ENCODE measurements around the gene ZNF134. TPM values are rescaled to one million over a fixed set of nuclear protein-coding genes. Genes with fewer than 3 reads are reported as not detected.

Gene ZNF134
- total RNA-seq, 2 donors from 2014 or later, result 7.4 to 9.0 TPM

DNA sequence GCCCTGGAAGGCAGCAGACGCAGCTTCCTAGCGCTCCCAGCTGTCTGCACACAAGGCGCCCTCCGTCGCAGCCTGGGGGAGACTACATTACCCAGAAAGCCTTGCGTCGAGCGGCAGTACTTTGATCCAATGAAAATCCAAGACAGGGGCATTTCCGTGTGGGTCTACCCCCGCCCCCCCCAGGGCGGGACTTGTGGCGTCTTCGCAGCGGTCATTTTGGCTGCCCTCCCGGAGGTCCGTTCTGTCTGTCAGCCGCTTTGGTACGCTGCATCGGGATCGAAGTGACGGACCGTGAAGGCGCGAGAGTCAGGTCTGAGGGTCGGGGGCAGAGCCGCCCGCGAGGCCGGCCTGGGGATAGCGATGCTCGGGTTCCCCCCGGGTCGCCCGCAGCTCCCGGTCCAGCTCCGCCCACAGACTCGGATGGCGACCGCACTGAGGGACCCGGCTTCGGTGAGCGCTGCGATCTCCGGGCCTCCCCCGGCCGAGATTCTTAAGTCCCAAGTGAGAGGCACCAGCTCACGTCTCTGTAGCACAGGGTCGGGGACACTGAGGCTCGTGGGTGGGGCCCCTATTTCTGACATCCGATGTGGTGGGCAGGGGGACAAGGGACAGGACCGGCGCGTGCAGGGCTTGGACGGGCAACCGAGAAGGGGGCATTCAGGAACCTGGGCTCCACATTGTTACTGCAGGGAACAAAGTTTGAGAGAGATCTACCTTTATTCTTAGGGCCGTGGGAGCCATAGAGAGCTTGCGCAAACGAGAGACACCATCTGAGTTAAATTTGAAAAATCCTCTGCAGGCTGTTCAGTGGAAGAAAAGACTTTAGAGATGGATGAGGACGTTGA, 19.2 kb downstream of the ZNF134 start, which contains the start of gene ZNF211:
Gene ZNF211 (plus strand): TSS at position 182 of the 845 bp plus-strand sequence. CDS start 179 bp downstream, at position 361.
- DNase-seq (peak; percentile 93 to 96), ATAC-seq (peak; percentile 100)
- intact Hi-C loops (cut with DNase I, micrococcal nuclease), result no loop called here

DNA sequence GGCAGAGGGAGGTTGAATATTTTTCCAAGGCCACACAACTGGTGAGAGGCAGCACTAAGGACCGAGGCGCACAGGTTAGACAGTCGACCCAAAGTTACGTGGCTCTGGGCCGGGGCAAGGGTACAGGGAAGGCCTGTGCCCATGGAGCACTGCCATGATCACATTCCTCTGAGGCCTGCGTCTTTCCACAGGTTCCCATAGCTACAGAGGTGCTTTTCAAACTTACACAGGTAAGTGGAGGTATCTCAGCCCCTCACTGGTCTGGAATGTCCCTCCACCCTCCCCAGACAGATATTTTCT, 19.7 kb downstream of the ZNF134 start:
- no peak for DNase-seq
- intact Hi-C loops (cut with DNase I, micrococcal nuclease), result no loop called here
- no peak for ATAC-seq

DNA sequence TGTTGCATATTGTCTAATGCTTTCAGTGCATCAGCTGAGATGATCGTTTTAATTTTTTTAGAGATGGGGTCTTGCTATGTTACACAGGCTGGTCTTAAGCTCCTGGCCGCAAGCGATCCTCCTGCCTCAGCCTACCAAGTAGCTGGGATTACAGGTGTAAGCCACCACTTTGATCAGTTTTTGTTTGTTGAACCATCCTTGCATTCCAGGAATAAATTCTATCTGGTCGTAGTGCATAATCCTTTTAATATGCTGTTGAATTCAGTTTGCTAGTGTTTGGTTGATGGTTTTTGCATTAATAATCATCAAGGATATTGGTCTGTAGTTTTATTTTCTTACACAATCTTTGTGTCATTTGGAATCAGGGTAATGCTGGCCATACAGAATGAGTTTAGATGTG, 23.3 kb downstream of the ZNF134 start:
- ATAC-seq (no peak), DNase-seq (no peak)
- intact Hi-C loops (cut with DNase I, micrococcal nuclease), result no loop called here

DNA sequence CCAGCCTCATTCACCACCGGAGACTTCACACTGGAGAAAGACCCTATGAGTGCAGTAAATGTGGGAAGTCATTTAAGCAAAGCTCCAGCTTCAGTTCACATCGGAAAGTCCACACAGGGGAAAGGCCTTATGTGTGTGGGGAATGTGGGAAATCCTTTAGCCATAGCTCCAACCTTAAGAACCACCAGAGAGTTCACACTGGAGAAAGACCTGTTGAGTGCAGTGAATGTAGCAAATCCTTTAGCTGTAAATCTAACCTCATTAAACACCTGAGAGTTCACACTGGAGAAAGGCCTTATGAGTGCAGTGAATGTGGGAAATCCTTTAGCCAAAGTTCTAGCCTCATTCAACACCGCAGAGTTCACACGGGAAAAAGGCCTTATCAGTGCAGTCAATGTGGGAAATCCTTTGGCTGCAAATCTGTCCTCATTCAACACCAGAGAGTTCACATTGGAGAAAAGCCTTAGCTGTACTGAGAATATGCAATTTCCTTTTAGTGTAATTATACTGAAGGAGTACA, 27.7 kb downstream of the ZNF134 start:
- intact Hi-C loops (cut with DNase I, micrococcal nuclease), result no loop called here
- DNase-seq, result no peak
- no peak for ATAC-seq

DNA sequence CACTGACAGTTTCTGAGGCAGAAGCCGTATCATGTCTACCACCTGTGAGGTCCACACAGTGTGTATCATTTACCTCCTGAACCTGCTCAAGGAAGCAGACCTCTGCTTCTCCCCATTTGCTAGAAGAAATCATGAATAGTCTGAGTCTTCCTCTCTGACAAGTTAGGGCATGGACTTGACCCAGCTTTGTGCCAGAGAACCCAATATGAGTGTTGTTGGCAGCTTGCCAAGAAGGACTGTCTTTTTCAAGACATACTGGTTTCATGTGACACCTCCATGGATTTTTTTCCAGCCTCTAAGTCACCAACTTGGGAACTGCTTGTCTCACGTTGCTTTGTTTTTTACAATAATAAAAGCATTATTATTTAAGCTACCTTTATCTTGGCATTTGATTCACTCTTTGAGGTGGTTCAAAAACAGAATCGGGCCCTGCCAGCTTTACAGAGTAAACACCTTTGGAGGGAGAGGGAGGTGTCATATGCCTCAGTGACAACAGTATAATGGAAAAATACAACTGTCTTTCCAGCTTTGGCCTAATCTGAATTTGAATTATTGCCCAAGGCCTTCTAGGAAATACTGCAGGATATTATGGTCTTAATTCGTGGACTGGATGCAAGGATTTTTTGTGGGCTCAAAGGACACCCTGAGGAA, 28.5 kb downstream of the ZNF134 start:
- intact Hi-C loops (cut with DNase I, micrococcal nuclease), result no loop called here
- DNase-seq, result no peak
- no peak for ATAC-seq

DNA sequence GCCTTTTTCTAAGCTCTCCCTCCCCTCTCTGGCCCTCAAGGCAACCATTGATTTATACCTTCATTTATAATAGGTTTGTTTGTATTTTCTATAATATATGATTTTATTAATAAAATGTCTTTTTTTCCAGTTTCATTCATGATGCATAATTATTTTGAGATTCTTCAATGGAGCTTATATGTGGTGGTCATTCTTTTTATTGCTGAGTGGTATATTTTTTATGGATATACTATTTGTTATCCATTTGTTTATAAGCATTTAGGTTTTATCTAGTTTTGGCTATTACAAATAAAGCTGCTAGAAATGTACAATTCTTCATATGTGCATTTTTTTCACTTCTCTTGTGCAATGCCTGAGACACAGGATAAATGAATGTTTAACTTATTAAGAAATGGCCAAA, 29.7 kb downstream of the ZNF134 start:
- intact Hi-C loops (cut with DNase I, micrococcal nuclease), result no loop called here
- DNase-seq, result no peak
- ATAC-seq, result no peak

DNA sequence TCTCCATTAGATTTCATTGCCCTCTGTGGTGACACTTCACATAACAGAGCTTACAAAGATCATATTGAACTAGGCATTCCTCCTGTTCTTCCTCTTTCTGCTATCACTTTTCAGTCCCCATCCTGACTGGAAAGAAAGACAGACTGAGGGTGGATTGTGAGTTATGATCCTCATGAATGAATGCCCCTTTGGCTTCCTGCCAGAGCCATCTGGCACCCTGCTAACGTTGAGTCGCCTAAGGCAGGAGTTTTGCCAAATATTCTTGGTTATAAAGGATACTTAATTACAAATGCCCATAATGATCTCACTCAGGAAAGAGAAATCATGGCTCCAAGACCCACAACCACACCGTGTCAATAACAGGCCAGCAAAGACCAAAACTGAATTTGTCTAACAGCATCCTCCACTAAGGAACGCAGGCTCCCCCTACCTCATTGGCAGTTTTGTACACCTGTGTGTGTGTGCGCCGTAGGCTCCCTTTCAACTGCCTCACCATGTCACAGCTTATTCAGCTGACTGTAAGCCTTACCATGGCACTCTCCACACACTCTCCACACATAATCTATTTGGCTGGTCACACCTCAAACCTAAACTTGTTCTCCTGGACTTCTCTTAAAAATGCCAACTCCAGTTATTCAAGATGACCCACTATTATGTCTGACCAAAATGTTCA, 34.4 kb downstream of the ZNF134 start:
- intact Hi-C loops (cut with DNase I, micrococcal nuclease), result no loop called here
- DNase-seq, result no peak
- no peak for ATAC-seq

DNA sequence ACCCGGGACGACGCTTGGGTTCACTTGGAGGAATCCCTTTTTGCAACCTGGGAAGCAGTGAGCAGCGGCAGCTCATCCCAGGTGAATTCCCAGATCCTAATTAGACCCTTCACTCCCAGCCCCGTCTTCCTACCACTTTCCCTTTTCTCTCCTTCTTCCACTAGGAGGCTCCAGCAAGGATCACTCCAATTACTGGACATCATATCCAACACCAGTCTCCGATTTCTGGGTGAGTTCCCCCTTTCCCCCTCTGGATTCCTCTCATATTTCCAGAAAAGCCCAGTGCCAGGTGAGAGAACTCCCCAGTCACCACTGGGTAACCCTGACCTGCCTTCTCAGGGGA, 37.6 kb downstream of the ZNF134 start:
- no peak for ATAC-seq
- intact Hi-C loops (cut with DNase I, micrococcal nuclease), result no loop called here
- no peak for DNase-seq

DNA sequence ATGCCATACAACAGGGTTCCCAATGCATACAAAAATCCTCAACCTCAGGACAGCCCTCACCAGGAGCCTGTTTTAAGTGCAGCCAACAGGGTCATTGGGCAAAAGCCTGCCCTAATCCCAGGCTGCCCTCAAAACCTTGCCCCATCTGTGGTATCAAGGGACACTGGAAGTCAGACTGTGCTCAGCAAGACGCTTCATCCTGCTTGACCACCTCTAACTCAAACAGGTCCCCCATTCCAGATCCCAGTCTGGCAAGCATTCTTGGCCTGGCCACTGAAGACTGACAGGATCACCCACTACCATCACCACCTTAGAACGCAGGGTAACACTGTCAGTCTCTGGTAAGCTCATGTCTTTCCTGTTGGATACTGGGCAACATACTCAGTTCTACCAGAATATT, 39.6 kb downstream of the ZNF134 start:
- no peak for ATAC-seq
- no peak for DNase-seq
- intact Hi-C loops (cut with DNase I, micrococcal nuclease), result no loop called here

DNA sequence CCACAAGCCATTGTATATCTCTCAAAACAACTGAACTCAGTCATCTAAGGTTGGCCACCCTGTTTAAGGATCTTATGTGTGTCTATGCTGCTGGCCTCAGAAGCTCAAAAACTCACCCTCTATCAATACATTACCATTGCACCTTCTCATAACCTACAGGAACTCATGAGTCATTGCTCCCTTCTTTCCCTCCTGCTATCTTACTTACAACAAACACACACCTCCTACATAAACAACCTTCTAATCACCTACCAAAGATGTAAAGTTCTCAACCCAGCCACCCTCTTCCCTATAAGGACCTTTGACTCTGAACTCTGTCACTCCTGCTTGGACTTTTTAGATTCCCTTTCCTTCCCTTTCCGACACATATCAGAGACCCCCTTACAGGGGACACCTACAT, 41.4 kb downstream of the ZNF134 start:
- intact Hi-C loops (cut with DNase I, micrococcal nuclease), result no loop called here
- DNase-seq, result no peak
- no peak for ATAC-seq

DNA sequence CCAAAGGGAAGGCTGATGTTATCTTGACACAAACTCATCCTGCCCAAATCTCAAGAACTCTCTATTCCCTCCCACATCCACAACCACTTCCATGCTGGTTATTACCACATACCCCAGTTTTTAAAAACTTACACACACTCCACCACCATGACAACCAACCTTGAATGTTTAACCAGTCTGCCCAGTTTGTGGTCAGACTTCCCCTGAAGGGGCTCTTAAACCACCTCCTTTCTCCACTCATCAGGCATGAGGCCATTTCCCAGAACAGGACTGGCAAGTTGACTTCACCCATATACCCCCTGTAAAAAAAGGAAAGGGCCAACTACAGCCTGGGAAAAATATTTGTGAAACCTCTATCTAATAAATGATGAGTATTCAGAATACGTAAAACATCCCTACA, 42.3 kb downstream of the ZNF134 start:
- no peak for ATAC-seq
- intact Hi-C loops (cut with DNase I, micrococcal nuclease), result no loop called here
- no peak for DNase-seq

DNA sequence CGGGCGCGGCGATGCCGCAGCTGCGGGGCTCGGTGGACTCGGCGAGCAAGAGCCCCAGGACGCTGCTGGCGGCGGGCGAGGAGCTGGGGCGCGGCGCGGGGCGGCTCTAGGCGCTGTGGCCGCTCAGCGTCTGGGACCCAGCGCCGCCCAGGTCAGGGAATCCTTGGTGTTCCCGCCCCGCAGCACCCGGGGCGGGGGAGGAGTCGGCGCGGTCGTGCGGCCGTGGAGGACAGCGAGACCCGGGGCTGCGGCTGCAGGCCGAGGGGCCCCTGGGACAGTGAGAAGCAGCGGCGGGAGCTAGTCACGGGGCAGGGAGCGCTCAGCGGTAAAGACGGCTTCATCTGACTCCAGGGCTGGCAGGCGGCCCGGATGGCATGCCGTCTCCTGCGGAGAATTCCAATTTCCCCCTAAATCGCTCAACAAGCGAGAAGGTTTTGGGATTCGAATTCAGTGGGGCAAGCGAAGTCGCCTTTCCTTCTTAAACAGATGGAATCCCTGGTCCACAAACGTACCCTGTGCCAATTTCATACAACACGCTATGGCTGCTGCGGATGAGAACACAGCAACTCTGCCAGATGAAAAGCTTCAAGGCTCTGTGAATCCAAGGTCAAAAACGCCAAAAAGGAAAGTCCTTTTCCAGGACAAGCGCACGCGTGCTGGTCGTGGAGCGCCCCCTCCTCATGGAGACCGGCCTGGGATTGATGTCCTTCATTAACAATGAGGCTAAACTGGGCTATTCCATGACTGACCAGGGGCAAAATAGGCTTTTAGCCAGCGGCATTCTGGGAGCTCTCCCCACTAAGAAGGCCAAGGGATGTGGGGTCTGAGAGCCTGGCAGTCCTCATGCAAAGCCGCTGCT, 50.5 kb downstream of the ZNF134 start:
- ATAC-seq, result peak; percentile 98
- intact Hi-C loops (cut with DNase I, micrococcal nuclease), result no loop called here
- peak; percentile 38 to 52 for DNase-seq

DNA sequence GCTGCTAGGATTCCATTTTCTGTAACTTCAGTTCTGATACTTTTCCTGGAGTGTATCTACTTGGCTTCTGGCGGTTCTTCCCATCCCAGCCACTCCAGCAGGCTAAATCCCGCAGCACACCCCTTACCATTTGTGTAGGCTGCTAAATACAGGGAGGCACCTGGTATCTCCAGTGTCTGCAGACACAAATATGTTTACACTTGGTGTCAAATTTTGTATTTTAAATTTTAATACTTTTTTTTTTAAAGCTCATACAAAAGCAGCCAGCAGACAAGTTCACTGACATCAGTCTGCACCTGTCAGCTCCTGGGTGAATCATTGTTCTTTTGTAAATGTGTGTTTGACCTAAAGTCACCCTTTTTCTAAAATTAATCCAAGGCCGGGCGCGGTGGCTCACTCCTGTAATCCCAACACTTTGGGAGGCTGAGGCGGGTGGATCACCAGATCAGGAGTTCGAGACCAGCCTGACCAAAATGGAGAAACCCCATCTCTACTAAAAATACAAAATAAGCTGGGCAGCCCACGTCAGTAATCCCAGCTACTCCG, 51.3 kb downstream of the ZNF134 start:
- DNase-seq (no peak), ATAC-seq (no peak)
- intact Hi-C loops (cut with DNase I, micrococcal nuclease), result no loop called here

DNA sequence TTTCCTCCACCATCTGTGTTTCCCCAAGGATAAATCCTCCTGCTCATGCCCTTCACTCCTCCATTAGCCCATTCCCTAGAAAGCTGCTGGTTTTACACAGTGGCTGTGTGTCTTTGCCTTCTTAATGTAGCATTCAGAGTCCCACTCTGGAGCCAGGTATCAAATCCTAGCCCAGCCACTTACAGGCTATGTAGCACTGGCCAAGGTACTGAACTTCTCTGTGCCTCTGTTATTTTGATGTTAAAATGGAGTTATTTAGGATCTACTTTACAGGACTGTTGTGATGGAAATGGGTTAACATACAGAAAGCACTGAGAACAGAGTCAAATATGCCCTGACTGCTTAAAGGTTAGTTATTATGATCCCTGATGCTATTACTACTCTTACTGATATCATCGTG, 53.2 kb downstream of the ZNF134 start:
- intact Hi-C loops (cut with DNase I, micrococcal nuclease), result no loop called here
- DNase-seq, result no peak
- no peak for ATAC-seq

DNA sequence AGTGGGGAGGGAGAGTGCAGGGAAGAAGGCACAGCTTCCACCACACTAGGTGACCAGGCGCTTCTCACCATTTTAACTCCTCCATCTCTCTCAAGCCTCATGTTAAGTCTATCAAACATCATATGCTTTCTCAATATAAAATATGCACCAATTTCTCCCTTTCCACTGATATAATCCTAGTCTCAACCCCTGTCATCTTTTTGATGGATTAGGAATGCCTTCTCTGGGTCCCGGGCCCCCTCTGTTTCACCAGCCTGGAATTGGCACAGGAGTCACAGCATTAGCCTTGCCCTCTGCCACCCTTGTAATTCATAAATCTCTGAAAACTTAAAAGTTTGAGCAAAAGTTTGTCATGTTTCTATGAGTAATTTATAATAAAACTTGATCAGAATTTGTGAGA, 54.6 kb downstream of the ZNF134 start, which contains the start of gene ZSCAN4:
Gene ZSCAN4 (plus strand): TSS at position 301 of the 400 bp plus-strand sequence. CDS start 7,211 bp downstream, outside the sequence.
- no peak for ATAC-seq

DNA sequence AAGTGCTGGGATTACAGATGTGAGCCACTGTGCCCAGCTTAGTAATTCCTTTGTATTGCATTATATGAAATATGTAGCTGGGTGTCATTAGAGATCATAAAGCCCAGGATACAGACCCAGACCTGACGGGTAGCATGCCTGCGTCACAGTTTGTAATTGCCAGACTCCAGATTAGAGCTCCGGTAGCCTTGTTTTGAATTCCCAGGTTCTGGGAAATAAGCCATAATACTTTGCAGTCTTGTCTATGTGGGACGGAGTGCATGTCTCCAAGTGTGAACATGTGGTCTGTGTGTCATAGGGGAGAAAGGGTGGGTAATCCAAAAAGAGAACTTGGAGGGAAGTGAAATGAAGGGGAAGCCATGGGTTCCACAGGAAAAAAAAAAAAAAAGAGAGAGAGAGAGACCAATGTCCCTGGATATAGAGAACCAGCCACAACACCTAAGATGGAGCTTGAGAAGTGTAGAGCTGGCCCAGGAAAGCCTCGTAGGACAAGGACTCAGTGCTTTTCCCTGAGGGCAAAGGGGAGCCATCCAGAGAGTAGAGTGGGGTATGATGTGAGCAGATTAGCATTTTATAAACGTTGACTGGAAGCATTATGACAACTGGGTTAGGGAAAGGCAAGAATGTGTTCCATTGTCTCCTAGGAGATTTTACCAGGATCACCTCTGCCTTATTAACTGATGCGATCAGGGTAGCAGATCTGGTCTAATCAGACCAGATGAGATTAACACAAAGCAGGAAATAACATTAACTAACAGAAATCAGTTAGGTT, 57.3 kb downstream of the ZNF134 start:
- DNase-seq (no peak), ATAC-seq (no peak)
- intact Hi-C loops (cut with DNase I, micrococcal nuclease), result no loop called here

More for the DNA sequence above, 54.6 kb downstream of the ZNF134 start, which contains the start of gene ZSCAN4:
- DNase-seq, result no peak
- intact Hi-C loops (cut with DNase I, micrococcal nuclease), result no loop called here

DNA sequence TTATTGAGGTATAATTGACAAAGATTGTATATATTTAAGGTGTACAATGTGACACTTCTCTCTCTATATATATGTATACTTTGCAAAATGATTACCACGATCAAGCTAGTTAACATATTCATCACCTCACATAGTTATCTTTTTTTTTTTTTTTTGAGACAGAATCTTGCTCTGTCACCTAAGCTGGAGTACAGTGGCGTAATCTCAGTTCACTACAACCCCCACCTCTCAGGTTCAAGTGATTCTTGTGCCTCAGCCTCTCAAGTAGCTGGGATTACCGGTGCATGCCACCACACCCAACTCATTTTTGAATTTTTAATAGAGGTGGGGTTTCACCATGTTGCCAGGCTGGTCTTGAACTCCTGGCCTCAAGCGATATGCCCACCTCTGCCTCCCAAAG, 58.4 kb downstream of the ZNF134 start:
- intact Hi-C loops (cut with DNase I, micrococcal nuclease), result no loop called here
- ATAC-seq (no peak), DNase-seq (no peak)

Data from left colon (tissue), 2 donors.